Measurements from ENCODE around the gene AMPD3.
"Not testable (repeated sequence)": the region's sequence is repeated elsewhere in the genome, so short reads cannot be mapped to it uniquely, and the experiment has no call there.

AMPD3 gene

DNA sequence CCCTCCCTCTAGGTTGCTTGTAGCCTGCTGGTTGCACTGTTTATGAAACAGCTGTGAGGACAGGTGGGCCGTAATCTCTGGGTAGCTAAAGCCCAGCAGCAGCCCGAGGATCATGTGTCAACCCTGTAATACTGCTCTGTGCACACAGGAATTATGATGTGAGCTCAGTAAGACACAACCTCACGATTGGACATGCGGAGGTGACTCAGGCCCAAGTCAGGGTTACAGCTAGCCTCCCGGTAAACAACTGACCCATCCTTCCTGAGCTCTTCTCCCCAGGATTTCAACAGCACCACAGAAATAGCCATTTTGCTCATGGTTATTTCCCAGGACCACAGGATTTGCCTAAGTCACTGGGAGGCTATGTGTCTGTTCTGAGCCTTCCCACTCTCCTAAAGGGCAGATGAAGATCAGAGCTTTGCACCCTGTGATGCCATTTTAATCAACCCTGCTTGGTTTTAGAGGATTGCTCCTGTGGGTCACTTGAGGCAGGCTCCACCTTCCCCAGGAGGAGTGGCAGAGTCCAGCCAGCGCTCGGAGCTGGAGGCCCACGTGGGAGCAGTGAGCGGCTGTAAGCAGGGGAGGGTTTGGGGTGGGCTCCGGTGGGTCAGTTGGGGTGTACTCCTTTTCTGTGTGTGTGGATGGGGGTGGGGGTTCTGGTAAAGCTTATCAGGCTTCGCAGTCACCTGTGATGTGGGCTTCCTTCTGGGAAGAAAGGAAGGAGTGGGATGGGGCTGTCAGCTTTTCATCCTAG, at the start of gene AMPD3:
TSS of gene AMPD3 (plus strand) at position 387 of the 754 bp plus-strand sequence. CDS start 6,256 bp downstream, outside the sequence.
- DNase-seq = peak; percentile 93

GRCh38 chr11:10405865-10406592, 49.0 kb upstream of the AMPD3 start:
- DNase-seq = peak; percentile 90

DNA sequence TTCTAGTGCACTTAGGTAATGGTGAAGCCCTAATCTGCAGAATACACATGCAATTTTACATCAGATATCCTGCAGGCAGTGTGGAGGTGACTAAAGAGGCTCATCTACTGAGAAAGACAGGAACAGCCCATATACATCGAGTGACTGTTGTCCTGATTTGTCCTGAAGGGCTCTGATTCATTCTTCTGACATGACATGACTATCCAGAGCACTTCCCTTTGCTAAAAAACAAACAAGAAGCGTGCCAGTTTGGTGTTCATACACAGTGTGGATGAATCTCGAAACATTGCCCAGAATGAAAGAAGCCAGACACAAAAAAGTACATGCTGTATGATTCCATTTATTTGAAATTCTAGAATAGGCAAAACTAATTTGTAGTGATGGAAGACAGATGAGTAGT, 48.0 kb upstream of the AMPD3 start:
- peak; percentile 86 for DNase-seq

DNA sequence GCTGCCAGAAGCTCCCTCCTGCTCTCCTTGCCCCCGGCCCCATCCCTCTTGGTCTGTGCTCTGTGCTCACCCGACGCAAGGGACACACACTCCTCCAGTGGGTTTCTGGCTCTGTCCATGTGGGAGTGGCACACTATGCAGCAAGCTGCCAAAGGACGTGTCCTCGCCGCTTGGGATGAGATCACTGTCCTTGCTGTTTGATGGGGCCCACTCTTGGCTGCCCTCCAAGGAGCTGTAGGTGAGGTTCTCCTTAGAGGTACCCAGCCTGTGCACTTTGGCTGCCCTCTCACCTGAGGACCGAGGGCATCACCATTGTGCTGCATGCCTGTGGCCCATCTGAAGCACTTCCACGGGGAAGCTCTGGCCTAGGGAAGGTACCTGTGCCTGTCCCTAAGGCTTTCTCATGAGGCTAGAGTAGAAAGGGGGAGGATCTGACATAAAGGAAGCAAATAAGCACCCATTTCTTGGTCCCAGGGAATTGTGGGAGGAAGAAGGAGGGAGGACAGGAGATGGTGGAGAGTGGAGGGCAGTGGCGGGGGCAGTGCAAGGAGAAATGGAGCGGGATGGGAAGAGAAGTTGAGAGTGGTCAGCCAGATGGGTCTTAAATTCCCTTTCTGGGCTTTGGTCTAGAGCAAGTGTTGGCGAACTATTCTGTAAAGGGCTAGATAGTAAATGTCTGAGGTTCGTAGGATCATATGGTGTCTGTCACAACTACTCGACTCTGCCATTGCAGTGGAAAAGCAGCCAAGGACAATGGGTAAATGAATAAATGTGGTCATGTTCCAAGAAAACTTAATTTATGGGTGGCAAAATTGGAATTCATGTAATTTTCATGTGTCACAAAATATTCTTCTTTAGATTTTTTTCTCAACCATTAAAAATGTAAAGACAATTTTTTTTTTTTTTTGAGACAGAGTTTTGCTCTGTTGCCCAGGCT, 47.0 kb upstream of the AMPD3 start:
- no peak for DNase-seq

DNA sequence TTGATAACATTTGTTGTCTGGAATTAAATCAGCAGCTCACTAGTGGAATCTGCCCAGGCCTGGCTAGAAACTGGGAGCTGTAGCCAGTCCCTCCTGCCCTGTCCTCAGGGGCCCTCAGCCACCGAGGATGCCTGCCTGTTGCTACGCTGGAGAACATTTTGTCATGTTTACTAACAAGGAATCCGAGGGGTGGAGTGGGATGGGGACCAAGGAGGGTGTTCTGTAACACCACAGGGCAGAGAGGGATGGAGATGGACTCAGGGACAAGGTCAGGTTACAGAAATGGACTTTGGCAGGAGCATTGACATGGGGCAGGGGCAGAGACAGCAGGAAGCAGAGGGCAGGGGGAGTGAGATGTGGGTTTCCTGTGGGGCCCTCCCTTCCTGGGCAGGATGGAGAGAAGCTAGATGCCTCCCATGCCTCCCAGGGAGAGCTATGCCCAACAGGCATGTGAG, 45.8 kb upstream of the AMPD3 start:
- no peak for DNase-seq

DNA sequence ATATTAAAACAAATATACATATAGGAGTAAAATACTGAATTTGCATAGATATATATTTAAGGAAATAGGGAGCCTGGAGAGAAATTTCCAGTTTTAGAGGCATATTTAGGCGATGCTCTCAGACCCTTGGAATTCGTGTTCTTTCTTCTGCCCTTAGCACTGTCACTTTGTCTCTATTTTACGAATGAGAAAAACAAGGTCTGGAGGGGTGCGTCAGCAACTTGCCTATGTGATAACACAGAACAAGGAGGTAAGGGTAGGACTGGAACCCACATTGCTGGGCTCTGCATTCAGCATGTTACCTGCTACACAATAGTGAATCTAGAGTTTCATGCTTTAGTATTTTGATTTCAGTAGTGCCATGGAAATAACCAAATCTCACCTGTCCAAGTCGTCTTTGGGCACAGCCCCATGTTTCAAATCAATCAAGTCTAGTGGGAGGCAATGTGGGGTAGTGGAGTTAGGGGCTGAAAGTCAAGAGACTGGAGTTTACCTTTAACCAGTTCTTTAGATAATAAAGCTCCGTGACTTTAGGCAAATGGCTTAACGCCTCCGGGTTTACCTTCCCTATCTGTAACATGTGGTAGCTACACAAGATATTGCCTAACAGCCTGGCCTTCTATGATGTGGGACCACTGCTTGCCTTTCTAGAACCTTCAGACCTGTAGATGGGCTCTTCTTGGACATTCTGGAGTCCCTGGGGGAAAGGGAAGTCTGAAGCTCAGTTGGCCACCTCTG, 44.8 kb upstream of the AMPD3 start:
- no peak for DNase-seq

DNA sequence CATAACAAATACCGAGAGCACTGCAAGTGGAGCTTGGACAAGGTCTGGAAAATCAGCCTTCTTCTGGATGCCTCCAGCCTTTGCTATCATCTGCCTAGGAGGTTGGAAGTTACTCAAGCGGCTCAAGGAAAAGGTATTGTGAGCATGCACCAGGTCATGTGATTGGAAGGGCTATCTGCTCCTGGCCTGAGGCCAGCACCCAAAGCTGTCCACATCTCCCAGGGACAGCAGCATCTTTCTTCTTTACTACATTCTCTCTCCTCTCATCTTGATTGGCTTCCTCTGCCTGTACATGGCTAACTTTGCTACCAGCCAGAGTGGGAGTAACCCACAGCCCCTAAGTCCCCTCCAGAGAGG, 44.2 kb upstream of the AMPD3 start:
- DNase-seq = no peak

- DNase-seq = no peak
These were observed 42.8 kb upstream of the AMPD3 start for GRCh38 chr11:10412266-10412665.

DNA sequence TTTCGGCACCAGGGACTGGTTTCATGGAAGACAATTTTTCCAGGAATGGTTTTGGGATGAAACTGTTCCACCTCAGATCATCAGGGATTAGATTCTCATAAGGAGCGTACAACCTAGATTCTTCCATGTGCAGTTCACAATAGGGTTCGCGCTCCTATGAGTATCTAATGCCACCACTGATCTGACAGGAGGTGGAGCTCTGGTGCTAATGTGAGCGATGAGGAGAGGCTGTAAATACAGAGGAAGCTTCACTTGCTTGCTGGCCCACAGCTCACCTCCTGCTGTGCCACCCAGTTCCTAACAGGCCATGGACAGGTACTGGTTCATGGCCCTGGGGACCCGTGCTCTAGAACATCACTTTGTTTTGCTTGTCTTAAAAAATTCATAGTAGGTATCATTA, 41.8 kb upstream of the AMPD3 start:
- DNase-seq = no peak

DNA sequence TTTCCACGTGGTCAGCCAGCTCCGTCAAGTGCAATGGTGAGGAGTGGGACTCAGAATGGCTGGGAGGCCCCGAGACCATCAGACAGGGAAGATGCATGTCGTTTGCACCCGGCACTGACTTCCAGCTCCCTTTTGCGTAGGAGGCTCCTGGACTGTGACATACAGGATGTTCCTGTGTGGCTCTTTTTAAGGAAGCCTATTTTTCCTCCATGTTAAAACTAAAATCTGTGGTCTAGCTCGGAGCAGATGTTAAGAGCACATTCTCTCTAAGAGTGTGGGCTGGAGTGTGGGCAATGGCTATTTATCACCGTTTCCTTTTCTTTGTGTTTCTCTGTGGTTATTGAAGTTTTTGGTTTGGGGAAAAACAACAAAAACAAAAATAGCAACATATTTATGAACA, 40.9 kb upstream of the AMPD3 start:
- no peak for DNase-seq

DNA sequence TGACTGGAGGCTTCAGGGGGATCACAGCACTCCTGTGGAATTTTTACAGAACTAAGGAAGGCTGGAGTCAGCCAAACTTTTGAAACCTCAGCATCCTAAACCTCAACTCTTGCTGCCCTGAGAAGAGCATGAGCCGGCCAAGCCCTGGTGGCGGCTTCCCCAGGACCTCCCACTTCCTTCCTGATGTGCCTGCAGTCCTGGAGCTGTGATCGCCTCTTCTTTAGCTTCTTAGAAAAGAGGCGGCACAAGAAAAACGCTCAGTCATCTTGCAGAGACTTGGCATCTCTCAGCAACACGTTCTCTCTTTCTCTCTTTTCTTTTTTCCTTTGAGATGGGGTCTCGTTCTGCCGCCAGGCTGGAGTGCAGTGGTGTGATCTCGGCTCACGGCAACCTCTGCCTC, 40.4 kb upstream of the AMPD3 start:
- DNase-seq = no peak

DNA sequence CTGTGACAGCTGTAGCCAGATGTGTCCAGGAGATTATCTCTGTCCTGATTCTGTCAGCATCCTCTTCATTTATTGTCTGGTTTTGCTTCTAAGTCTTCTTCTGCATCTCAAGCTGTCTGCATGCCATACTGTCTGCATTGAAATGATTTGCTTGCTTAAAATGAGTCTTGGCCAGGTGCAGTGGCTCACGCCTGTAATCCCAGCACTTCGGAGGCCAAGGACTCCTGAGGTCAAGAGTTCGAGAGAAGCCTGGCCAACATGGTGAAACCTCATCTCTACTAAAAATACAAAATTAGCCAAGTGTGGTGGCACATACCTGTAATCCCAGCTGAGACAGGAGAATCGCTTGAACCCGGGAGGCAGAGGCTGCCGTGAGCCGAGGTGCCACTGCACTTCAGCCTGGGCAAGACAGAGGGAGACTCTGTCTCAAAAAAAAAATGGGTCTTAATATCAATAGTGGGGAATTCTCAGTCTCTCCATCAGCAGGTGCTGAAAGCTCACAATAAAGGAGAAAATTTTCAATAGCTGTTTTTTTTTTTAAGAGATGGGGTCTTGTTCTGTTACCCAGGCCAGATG, 39.2 kb upstream of the AMPD3 start:
- DNase-seq = no peak

DNA sequence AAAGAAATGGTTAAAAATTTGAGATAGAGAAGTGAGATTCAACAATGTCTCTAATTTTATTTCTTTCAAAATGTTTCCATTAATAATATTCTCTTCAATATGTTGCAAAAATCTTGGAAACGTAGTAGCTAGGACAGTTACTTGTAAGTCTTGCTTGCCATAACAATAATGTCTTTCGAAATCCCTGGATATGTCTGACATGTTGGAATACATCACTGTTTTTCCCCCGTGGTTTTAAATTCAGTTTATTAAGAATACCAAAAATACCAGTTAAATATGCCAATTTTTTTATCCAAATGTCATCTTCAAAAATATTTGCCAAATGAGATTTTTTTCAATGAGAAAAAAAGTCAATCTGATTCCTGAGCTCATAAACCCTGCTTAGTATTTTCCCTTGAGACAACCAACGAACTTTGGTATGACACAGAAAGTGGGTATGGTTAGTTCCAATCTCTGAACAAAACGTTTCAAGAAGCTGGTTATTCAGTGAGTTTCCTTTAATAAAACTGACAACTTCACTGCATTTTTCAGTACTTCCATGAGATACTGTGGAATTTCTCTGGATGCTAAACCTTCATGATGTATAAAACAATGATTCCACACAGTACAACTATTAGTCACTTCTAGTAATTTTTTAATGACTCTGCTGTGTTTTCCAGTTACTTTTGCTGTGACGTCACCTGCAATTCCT, 36.7 kb upstream of the AMPD3 start:
- DNase-seq = peak; percentile 56

DNA sequence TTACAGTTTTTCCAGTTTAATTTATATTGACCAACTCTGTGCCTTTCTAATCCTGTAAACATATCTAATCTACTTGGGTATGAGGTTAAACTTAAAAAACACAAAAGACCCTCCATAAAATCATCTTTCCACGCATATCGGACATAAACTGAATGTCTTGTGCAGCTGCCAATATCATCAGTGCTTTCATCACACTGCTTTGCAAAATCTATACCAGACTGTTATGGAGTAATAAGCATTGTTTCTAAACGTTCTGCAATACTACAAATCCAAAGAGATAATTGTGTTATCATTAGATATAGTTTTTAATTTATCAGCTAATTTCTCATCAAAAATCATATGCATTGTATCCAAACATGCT, 36.1 kb upstream of the AMPD3 start:
- DNase-seq = no peak

DNA sequence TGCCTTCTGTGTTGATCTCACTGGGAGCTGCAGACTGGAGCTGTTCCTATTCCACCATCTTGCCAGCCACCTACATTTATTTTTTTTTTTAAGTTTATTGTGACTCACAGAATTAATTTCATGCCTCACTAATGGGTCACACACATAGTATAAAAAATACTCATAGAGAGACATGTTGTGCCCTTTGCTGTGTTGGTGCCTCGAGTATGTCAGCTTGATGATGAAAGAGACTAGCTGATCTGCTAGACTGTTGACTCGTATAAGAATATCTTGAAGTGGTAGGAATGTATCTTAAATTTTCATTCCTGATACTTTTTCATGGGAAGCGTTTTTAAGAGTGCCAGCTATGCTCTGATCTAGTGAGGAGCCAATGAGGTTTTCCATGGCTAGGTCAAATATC, 28.6 kb upstream of the AMPD3 start:
- peak; percentile 19 for DNase-seq

DNA sequence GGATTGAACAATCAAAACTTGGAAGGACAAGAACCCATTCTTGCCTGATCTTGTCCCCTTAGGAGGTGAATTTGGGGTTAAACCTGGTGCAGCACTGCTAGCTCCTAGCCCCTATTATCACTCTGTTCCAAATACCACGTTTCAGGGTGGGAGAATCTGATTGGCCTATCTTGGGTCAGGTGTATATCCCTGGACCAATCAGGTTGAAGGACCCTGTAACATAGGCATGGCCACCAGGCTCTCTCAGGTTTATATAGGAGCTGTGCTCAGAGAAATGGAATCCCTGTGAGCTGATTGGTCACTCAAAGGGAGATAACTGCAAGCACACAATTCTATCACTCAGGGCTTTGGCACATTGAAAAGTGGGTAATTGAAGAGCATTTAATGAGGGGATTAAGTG, 26.6 kb upstream of the AMPD3 start:
- DNase-seq = no peak

DNA sequence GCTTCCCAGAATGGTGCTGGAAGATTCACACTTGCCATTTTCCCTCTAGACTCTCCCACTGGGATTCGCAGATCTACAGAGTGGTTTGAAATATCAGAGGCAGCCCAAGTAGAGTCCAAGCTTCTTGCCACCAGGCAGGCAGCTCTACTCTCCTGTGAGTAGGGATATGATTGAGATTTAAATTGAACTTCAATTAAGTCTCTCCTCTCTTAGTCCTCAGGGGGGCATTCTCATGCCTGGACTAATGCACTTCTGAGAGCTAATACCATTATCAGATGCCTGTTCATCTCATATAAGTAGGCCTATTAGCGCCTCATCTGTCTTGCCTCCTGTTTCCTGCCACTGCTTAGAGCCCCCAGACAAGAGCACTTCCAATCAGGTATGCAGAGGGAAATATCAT, 25.5 kb upstream of the AMPD3 start:
- no peak for DNase-seq

- no peak for DNase-seq
These were observed 22.6 kb upstream of the AMPD3 start for GRCh38 chr11:10432493-10432892.

DNA sequence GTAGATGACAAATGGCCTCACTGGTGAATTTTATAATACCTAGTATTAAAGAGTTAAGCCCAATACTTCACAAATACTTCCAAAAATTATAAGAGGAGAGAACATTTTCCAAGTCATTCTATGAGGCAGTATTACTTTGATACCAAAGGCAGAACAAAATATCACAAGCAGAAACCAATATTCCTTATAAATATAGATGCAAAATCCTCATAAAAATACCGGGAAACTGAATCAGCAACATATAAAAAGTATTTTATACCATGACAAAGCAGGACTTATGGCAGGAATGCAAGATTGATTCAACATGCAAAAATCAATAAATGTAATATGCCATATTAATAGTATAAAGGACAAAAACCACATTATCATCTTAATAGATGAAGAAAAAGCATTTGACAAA, 22.1 kb upstream of the AMPD3 start:
- no peak for DNase-seq

GRCh38 chr11:10436224-10436623, 18.8 kb upstream of the AMPD3 start:
- DNase-seq = no peak

- not testable (repeated sequence) for DNase-seq
These were observed 18.4 kb upstream of the AMPD3 start for GRCh38 chr11:10436683-10437082.

GRCh38 chr11:10438458-10438857, 16.6 kb upstream of the AMPD3 start:
- no peak for DNase-seq
